Activated naive CD4-positive, alpha-beta T cell treated with anti-CD3 and anti-CD28 coated beads, Interleukin-2, amount 50 U/mL, for 24 hours (primary cell): ENCODE results near the gene PHACTR3.

Experiments
- H3K27ac Mint-ChIP-seq: one replicate; pipeline ENCODE4 v1.8.0; 2021; ENCODE audit warnings: mild to moderate bottlenecking, mixed read lengths
- H3K27me3 Mint-ChIP-seq: one replicate; pipeline ENCODE4 v1.8.0; 2021; ENCODE audit warnings: mixed read lengths
- H3K36me3 Mint-ChIP-seq: one replicate; pipeline ENCODE4 v1.8.0; 2021; ENCODE audit warnings: mixed read lengths
- H3K4me1 Mint-ChIP-seq: one replicate; pipeline ENCODE4 v1.8.0; 2021; ENCODE audit warnings: mixed read lengths
- H3K4me3 Mint-ChIP-seq: one replicate; pipeline ENCODE4 v1.8.0; 2021; ENCODE audit warnings: mild to moderate bottlenecking, mixed read lengths
- H3K9me3 Mint-ChIP-seq: one replicate; pipeline ENCODE4 v1.8.0; 2021; ENCODE audit warnings: mixed read lengths

Gene PHACTR3

DNA sequence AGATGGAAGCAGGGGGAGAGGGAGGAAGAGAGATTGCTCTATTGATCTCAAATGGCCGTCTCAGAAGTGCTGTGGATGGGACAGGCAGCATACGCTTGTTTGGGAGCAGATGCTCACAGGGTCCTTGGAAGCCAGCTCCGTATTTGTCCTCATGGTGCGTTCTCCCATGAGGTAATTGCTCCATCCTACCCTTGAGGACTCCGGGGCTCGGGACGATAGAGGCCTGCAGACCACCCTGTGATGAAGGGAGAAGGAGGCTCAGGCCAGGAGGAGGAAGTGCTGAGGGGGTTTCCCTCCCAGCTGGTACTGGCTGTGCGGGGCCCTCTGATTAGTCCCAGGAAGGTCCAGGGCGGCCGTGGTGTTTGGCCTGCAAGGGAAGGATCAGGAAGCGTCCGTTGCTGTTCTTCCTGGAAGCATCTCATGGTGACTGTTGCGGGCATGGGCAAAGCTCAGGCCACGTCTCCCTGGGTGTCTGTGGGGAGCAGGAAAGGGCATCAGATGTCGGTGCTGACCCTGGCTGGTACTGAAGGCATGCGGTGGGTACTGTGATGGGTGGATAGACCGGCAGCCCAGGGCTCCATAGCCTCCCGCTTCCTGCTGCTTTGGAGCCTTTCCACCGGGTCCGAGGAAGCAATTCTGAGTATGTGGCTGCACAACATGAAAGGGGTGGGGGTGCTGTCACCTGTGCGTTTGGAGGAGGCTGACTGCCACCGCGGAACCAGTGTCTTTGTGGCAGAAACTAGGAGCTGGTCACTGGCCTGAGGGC is 170.8 kb downstream of the PHACTR3 start:
- no peak overlapping the region for H3K4me3 Mint-ChIP-seq
- no peaks in the 10 kb centered on the region for H3K36me3 Mint-ChIP-seq
- H3K27me3 Mint-ChIP-seq, result peaks cover 1% of the 10 kb centered on the region
- H3K27ac Mint-ChIP-seq, result no peak overlapping the region
- H3K9me3 Mint-ChIP-seq, result no peaks in the 10 kb centered on the region
- H3K4me1 Mint-ChIP-seq, result no peaks in the 10 kb centered on the region

DNA sequence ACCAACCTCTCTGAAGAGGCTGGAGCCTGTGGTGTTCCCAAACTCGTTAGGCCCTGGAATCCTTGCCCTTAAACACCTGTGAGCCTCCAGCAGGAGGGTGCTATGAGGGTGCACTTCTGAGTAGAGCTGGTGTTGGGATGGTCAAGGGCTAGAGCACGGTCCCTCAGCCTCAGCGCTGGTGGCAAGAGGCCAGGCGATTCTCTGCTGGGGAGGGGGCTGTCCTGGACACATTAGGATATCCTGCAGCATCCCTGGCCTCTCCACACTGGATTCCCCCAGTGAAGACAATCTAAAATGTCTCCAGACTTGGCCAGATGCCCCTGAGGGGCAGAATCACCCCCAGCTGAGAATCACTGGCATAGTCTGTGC is 171.3 kb downstream of the PHACTR3 start:
- Mint-ChIP-seq H3K9me3 (no peaks in the 10 kb centered on the region), H3K36me3 (no peaks in the 10 kb centered on the region), H3K4me1 (no peaks in the 10 kb centered on the region), H3K27me3 (peaks cover 1% of the 10 kb centered on the region), H3K27ac (no peak overlapping the region), H3K4me3 (no peak overlapping the region)

DNA sequence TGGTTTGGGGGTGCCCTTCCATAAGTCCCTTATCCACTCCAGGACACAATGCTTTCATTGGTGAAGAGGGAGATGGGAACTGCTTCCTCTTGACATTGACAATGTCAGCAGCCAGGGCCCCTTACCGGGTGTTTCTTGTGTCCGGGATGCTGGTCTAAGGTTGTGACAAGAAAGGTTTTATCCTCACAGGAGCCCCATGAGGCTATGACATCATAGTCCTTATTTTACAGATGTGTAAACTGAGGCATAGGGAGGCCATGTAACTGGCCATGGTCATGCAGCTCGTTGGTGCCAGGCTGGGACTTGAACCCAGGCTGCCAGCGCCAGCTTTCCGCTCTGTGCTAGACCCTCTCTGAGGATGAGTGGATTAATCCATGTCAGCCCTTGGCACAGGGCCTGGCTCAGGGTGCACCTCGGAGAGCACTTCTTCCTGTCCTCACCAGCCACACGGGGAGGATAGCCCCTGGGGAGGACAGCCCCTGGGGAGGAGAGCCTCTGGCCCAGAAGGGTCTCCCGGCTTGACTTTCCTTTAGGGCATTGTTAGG is 171.8 kb downstream of the PHACTR3 start:
- Mint-ChIP-seq H3K36me3 (no peaks in the 10 kb centered on the region), H3K27ac (no peak overlapping the region), H3K4me3 (no peak overlapping the region), H3K9me3 (no peaks in the 10 kb centered on the region), H3K27me3 (peaks cover 1% of the 10 kb centered on the region), H3K4me1 (no peaks in the 10 kb centered on the region)

DNA sequence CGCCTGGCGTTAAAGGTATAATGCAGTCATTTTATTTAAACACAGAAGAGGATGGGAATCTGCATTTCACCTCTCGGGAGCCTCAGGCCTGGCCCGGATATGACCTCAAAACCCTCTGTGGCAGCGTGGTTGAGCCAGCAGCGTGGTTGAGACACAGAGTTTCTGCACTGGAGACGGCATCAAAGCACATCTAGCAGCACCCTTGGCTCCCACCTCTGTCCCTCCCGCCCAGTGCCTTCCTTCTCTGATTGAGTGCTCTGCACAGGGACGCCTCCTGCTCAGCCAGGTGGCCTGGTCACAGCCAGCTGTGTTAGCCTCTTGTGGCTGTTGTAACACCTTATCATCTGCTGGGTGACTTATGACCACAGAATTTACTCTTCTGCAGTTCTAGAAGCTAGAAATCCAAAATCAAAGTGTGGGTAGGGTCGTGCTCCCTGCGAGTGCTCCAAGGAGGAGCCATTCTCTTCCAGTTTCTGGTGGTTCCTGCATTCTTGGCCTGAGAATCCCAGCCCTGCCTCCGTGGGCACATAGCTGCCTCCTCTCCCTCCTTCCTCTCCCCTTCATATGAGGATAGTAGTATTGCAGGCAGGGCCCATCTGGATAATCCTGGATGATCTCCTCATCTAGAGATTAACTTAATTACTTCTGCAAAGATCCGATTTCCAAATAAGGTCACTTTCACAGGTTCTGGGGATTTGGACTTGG is 172.4 kb downstream of the PHACTR3 start:
- Mint-ChIP-seq H3K4me1 (no peaks in the 10 kb centered on the region), H3K4me3 (no peak overlapping the region), H3K36me3 (no peaks in the 10 kb centered on the region), H3K27ac (no peak overlapping the region), H3K9me3 (no peaks in the 10 kb centered on the region), H3K27me3 (peaks cover 1% of the 10 kb centered on the region)

DNA sequence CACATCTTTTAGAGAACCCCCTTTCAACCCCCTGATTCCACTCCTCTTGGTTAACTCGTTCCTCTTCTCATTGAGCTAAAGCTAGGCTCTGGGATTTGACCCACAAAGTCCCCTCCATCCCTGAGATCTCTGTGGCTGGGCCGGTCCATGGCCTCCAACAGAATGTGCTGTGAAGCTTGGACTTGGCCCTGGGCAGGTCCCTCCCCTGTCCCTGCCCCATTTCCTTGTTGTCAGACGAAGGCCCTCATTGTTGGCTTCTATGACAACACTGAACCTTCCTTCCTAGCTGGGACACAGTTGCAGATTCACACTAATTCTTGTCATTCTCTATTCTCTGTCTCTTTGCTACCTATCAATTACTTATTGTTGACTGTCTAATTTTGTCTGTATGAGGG is 173.0 kb downstream of the PHACTR3 start:
- no peak overlapping the region for H3K4me3 Mint-ChIP-seq
- no peak overlapping the region for H3K27ac Mint-ChIP-seq
- no peaks in the 10 kb centered on the region for H3K9me3 Mint-ChIP-seq
- H3K27me3 Mint-ChIP-seq, result peaks cover 1% of the 10 kb centered on the region
- no peaks in the 10 kb centered on the region for H3K36me3 Mint-ChIP-seq
- H3K4me1 Mint-ChIP-seq, result no peaks in the 10 kb centered on the region

DNA sequence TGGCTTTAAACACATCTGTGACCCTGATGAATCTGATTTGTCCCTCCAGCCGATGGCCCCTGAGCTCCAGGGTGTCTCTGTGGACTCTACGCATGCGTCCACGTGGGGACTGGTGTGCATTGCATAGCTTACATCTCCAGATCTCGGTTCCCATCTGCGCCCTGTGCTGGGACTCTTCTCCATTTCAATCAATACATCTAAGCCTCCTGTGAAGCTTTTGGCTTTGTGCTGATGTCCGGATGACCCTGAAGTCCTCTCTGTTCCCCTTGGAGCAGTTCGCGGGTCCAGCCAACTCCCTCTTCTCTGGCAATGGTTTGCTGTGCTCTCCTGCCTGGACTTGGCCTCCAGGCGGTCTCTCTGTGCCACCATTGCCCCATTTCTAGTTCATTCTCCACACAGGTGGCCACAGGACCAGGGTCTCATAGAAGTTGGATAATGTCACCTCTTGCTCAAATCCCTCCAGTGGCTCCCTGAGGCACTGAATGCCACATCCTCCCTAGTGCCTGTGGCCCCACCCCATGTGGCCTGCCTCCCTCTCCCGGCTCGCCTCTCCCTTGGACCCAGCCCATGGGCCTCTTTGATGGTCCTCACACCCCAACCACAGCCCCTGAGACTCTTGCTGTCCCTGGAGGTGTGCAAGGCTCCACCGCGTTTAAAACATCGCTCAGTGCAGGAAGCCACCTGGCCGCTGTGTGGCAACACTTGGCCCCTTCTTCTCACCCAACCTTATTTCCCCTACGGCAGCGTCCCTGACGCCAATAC is 173.7 kb downstream of the PHACTR3 start:
- H3K27me3 Mint-ChIP-seq, result peaks cover 1% of the 10 kb centered on the region

DNA sequence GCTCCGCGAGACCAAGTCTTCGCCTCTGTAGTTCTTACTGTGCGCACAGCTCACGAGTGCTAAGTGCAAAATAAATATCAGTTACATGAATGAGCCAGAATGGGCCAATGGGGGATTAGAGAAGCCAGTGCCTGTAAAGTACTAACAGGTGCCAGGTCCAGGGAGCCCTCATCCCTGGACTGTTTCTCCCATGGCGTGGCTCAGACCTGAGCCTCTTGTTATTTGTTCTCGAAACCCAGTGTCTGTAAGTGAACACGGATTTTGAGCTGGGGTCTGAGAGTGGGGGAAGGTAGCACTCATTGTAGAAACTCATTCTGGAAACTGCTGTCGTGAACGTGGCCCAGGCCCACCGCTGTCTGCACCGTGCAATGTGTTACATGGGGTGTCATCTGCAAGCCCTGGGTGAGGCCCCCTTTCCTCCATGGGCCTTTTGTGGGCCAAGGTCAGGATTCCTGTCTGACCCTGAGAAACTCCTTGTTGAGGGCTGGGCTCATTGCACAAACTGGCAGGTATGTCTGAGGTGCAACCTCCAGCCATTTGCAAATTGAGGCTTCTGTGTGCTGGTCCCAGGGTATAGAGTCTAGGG is 174.4 kb downstream of the PHACTR3 start:
- Mint-ChIP-seq H3K4me1 (no peaks in the 10 kb centered on the region), H3K4me3 (no peak overlapping the region), H3K36me3 (no peaks in the 10 kb centered on the region), H3K27me3 (peaks cover 1% of the 10 kb centered on the region), H3K27ac (no peak overlapping the region), H3K9me3 (no peaks in the 10 kb centered on the region)

More for the DNA sequence above, 173.7 kb downstream of the PHACTR3 start:
- H3K27ac Mint-ChIP-seq, result no peak overlapping the region
- H3K36me3 Mint-ChIP-seq, result no peaks in the 10 kb centered on the region
- H3K4me1 Mint-ChIP-seq, result no peaks in the 10 kb centered on the region
- H3K4me3 Mint-ChIP-seq, result no peak overlapping the region
- H3K9me3 Mint-ChIP-seq, result no peaks in the 10 kb centered on the region

DNA sequence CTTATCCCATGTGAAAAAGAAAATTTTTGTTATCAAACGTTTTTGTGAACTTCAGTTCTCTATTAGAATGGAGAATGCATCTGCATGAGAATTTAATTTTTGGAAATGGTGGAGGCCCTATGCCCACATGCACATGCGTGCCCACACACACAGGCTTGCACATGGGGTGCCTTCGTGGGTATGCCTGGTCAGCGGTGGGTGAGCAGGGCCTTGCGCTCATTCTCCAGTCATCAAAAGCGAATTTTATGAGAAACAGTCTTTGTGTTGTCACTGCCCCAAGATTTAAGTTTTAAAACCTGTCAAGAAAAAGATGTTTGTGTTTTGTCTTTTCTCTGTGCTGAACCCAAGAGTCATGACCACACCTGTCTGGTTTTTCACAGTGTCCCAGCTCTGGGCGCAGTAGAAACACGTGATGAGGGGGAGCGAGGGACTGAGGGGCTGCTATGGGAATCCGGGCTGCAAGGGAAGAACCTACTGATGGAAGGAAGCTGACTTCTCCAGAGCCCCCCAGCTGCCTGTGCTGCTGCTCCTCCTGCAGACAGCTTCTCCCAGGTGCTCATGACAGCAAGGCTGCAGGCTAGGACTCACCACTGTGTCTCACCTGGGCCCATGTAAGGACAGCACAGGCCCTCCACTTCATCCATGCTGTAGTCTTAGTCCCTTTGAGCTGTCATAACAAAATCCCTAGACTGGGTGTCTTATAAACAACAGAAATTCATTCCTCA is 175.5 kb downstream of the PHACTR3 start:
- H3K9me3 Mint-ChIP-seq, result no peaks in the 10 kb centered on the region
- H3K27me3 Mint-ChIP-seq, result peaks cover 1% of the 10 kb centered on the region
- no peak overlapping the region for H3K4me3 Mint-ChIP-seq
- H3K27ac Mint-ChIP-seq, result no peak overlapping the region
- H3K36me3 Mint-ChIP-seq, result no peaks in the 10 kb centered on the region
- H3K4me1 Mint-ChIP-seq, result no peaks in the 10 kb centered on the region

DNA sequence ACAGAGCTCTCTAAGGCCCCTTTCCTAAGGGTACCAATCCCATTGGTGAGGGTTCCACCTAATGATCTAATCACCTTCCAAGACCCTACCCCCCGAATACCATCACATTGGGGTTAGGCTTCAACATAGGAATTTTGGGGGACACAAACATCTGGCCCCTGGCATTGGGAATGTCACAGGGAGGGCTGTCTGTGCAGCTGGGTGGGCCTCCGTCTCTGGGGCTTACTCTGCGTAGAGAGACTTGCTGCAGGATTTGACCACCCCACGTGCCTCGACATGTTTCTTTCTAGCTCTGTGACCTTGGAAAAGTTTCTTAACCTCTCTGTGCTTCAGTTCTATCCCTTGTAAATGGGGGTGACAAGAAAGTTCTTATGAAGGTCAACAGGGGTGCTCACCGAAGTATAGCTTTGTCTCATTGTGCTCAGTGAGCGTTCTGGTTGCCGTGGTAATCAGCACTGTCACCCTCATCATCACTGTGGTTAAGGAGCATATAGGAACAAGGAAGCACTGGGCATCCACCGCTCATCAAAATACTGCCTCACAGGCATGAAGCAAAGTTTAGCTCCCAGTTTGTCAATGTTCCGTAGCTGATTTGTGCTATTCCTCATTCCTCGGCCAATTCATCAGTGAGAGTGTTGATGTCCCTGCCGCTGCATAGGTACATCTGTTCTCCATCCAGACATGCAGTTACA is 176.3 kb downstream of the PHACTR3 start:
- Mint-ChIP-seq H3K27ac (no peak overlapping the region), H3K27me3 (peaks cover 3% of the 10 kb centered on the region), H3K36me3 (no peaks in the 10 kb centered on the region), H3K4me1 (no peaks in the 10 kb centered on the region), H3K4me3 (no peak overlapping the region), H3K9me3 (no peaks in the 10 kb centered on the region)

DNA sequence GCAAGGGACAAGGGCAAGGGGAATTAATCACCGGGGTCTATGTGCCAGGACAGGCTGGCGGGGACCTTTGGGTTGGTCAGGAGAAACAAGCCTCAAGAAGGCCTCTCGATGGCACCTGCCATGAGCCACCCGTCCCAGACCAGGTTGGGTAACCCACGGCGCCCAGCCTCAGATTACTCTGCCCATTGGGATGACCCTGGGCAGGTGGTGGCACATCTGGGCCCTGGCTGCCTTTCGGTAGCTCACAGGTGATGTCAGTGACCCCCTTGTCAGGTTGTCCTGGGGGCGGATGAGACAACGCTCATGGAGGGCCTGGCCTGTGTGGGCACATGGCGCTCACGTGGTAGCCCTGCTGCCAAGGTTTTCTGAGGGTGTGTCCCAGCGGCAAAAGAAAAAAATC is 176.9 kb downstream of the PHACTR3 start:
- Mint-ChIP-seq H3K4me1 (no peaks in the 10 kb centered on the region), H3K4me3 (no peak overlapping the region), H3K27ac (no peak overlapping the region), H3K36me3 (no peaks in the 10 kb centered on the region), H3K27me3 (peaks cover 3% of the 10 kb centered on the region), H3K9me3 (no peaks in the 10 kb centered on the region)

DNA sequence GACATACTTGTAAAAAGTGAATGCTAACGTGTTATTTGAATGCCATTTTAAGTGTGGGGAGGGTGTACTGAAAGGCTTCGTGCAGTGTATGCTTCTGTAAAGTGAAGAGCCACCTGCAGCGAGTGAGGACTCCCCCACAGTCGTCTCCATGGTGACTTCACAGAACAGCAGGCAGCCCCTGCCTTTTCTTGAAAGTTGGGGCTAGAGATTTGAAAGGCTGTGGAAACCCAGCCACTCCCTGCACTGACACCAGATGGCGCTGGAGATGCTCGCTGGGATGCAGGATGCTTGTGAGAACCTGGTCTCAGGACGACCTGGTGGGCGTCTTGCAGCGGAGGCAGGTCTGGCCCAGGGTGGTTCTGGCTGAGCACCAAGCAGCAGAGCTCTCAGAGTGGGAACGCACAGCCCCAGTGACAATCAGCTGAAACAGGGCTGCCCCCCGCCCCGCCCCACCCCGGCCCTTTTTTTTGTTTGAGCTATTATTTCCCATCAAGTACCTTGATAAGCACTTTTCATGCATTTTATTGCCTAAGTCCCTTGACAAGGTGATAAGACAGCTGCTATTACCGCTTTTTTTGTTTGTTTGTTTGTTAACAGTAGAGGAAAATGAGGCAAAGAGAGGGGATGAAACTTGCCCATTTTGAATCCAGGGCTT is 178.8 kb downstream of the PHACTR3 start:
- Mint-ChIP-seq H3K36me3 (no peaks in the 10 kb centered on the region), H3K27ac (no peak overlapping the region), H3K9me3 (no peaks in the 10 kb centered on the region), H3K4me1 (no peaks in the 10 kb centered on the region), H3K27me3 (peaks cover 5% of the 10 kb centered on the region), H3K4me3 (no peak overlapping the region)

DNA sequence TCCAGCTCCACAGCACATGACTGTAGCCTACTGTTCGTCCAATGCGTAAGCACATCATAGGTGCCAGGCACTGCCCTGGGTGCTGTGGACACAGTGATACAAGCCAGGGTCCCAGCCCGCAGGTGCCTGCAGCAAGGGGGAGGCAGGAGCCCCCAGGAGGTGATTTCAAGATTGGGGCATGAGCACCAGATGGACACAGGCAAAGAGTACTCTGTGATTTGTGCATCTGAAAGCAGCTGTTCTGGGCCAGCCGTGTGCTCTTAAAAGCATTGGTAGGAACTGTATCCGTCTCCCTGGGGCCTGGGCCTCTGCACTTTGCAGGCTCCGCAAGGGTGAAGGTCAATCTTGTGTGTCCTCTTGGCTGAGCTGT is 179.3 kb downstream of the PHACTR3 start:
- Mint-ChIP-seq H3K9me3 (no peaks in the 10 kb centered on the region), H3K27me3 (peaks cover 4% of the 10 kb centered on the region), H3K4me1 (no peaks in the 10 kb centered on the region), H3K36me3 (no peaks in the 10 kb centered on the region), H3K4me3 (no peak overlapping the region), H3K27ac (no peak overlapping the region)

DNA sequence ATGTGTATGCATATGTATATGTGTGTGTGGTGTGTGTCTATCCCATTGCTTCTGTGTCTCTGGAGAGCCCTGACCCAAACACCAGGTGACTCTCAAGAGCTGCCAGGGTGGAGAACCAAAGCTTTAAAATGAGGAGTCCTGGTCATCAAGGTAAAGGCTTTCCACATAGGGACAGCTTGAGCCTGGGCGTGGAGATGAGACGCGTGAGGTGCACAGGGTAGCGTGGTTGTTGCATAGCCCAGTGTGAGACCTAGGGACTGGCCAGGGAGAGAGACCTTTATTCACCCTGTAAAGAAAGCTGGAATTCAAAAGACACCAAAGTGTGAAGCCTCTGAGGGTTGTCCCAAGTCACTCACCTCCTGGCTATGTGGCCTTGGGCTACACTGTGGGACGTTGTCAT is 180.0 kb downstream of the PHACTR3 start:
- H3K36me3 Mint-ChIP-seq, result no peaks in the 10 kb centered on the region
- H3K27ac Mint-ChIP-seq, result no peak overlapping the region
- no peaks in the 10 kb centered on the region for H3K4me1 Mint-ChIP-seq
- peaks cover 6% of the 10 kb centered on the region for H3K27me3 Mint-ChIP-seq
- H3K4me3 Mint-ChIP-seq, result no peak overlapping the region
- no peaks in the 10 kb centered on the region for H3K9me3 Mint-ChIP-seq
